Coronary artery (tissue), 2 donors: ENCODE results near the gene EVL.

ENCODE experiments used
- DNase-seq: peaks from one replicate; pipeline ENCODE4 v3.0.0-alpha.2; 2017; ENCODE audit warnings: low spot score
- H3K27ac ChIP-seq, 2 donors: fragments of 200-600 bp; sonication (generic); one replicate each; pipeline ENCODE4 v1.5.1; 2016 to 2019
- H3K4me3 ChIP-seq: fragments of 200-600 bp; sonication (generic); 2 replicates; pipeline ENCODE4 v1.5.1; 2016; ENCODE audit warnings: mild to moderate bottlenecking, moderate library complexity
- CTCF ChIP-seq: fragments of 200-600 bp; sonication (generic); IDR thresholded peaks from one replicate; pipeline ENCODE4 v1.5.1; 2019; ENCODE audit warnings: antibody characterized with exemption

EVL gene

GRCh38 chr14:100140452-100141078, 75.3 kb downstream of the EVL start:
- H3K4me3 ChIP-seq = no peak overlapping the region
- no peak for TF ChIP-seq CTCF
- no peak for DNase-seq
- H3K27ac ChIP-seq = no peak overlapping the region

DNA sequence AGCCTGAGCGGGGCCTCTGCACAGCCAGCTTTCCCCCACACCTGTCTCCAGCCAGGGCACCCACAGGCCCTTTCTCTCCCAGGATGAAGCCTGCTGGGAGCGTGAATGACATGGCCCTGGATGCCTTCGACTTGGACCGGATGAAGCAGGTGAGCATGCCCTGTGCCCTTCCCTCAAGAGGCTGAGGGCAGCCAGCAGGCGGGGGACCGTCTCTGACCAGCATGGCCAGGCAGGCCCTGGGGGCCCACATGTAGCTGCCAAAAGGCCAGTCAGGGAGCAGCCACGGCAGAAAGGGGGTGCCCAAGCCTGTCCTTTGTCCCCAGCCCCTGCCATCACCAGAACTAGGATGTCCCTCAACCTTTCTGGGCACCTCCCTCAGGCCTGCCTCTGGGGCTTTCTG, 75.9 kb downstream of the EVL start:
- TF ChIP-seq CTCF = no peak
- no peak overlapping the region for H3K27ac ChIP-seq
- no peak overlapping the region for H3K4me3 ChIP-seq
- no peak for DNase-seq

DNA sequence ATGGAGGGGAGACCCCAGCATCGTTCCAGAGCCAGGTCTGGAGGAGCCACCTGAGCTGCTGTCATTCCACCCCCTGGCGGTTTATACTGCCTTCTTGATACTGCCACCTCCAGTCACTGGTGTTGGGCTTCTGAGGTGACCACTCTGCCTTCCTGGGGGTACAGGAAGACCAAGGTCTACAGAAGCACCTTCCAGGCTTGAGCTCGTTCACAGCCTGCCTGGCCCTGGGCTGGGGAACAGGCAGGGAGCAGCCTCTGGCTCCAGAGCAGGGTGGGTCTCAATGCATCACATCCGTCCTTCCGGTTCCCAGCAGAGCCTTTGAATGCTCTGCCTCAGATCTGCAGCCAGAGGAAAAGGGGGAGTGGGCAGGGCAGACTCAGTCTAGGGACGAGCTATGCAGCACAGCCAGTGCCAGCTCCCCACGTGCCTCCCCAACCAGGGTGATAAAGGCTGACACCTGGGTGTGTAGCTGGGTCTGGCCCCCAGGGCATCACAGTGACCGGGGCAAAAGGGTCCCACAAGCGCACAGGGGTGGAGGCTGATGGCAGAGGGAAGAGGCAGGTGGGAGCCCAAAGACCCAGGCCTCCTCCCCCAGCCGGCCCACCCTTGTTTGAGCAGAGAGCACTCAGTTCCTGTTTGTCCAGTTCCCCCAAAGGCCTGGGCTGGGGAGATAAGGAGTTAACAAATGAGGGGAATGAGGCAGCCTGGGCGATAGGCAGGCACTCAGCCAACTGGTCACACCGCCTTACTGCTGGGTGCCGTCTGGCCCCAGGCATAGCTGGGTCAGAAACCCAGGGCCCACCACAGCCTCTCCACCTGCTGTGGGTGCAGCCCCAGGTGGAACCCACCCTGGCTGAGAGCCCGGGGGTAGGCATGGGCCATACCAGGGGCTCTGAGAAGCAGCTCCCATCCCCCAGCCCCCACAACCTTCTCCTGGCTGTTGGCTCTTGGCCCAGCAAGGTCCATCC, 77.1 kb downstream of the EVL start:
- no peak overlapping the region for H3K4me3 ChIP-seq
- H3K27ac ChIP-seq = peak overlapping the region in 1 of 2 donors; percentile 70
- no peak for TF ChIP-seq CTCF
- DNase-seq = no peak

DNA sequence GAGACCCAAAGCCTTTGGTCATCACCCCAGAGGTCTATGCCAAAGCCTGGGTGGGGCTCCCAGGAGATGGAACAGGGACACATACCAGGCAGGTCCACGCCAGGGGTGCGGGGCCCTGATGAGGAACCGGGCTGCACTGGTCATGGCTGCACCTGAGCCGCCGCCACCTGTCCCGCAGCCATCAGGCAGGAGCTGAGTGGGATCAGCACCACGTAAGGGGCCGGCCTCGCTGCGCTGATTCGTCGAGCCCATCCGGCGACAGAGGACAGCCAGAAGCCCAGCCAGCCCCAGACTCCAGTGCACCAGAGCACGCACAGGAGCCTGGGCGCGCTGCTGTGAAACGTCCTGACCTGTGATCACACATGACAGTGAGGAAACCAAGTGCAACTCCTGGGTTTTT, 78.3 kb downstream of the EVL start:
- H3K27ac ChIP-seq = no peak overlapping the region
- DNase-seq = no peak
- no peak for TF ChIP-seq CTCF
- no peak overlapping the region for H3K4me3 ChIP-seq

GRCh38 chr14:100143934-100144333, 78.7 kb downstream of the EVL start:
- Histone ChIP-seq H3K4me3 (no peak overlapping the region), H3K27ac (no peak overlapping the region)
- TF ChIP-seq CTCF = no peak
- no peak for DNase-seq

DNA sequence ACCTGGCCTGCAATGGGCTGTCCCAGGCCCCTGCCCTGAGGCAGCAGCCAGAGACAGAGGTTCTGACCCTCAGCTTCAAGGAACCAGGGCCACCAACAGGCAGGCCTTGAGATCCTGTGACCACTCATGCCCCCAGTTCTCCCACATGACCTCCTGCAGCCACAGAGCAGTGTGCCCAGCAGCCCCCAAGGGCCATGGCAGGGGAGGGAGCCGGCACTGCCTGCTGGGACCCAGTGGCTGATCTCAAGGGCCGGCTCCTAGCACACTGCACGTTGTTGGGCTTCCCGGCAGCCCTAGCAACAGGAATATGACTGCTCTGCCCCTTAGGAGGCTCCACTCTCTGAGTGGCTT, 79.4 kb downstream of the EVL start:
- Histone ChIP-seq H3K27ac (no peak overlapping the region), H3K4me3 (no peak overlapping the region)
- DNase-seq = no peak
- TF ChIP-seq CTCF = no peak
